ENCODE results near the gene TMOD2. TPM values are rescaled to one million over a fixed set of nuclear protein-coding genes. Genes with fewer than 3 reads are reported as not detected.

TMOD2 gene
- total and polyA plus RNA-seq, 2 experiments from 2014 or later, result 3.0 to 5.9 TPM

GRCh38 chr15:51833772-51834171 is 82.4 kb downstream of the TMOD2 start:
- Mint-ChIP-seq H3K27me3 (ENCODE audit: insufficient read depth, low read depth, poor library complexity) (peaks cover 2% of the 10 kb centered on the region), H3K9me3 (no peaks in the 10 kb centered on the region), H3K27ac (no peak overlapping the region), H3K4me3 (no peak overlapping the region), H3K4me1 (peaks cover 43% of the 10 kb centered on the region), H3K36me3 (ENCODE audit: low read depth) (no peaks in the 10 kb centered on the region)
- Histone ChIP-seq H3K27me3 (ENCODE audit: insufficient read depth) (0 out of 2 replicates have a peak, but pooled peaks cover 5% of the 10 kb centered on the region), H3K4me2 (no peak overlapping the region), H3K9me2 (ENCODE audit: insufficient read depth) (no peaks in the 10 kb centered on the region), H3K36me3 (ENCODE audit: insufficient read depth) (no peaks in the 10 kb centered on the region), H4K20me1 (replicated peaks; ENCODE audit: insufficient read depth) (peaks cover 37% of the 10 kb centered on the region), H3K4me3 (no peak overlapping the region), H3K79me2 (replicated peaks; ENCODE audit: insufficient read depth) (peaks cover 78% of the 10 kb centered on the region), H3F3A (replicated peaks; ENCODE audit: low read depth) (no peaks in the 10 kb centered on the region), H3K27ac (ENCODE audit: low read depth) (no peak overlapping the region), H2AFZ (no peak overlapping the region), H3K4me1 (ENCODE audit: insufficient read depth) (peaks cover 39% of the 10 kb centered on the region)
- TF ChIP-seq ZNF114 (CRISPR knock-in tag; IDR thresholded peaks at IDR 0.05), result no peak
- no peak for TF ChIP-seq EZH2phosphoT487 (IDR thresholded peaks at IDR 0.05; ENCODE audit: unreplicated experiment)
- TF ChIP-seq STAT1 (IDR thresholded peaks at IDR 0.05; ENCODE audit: unreplicated experiment), result no peak
- TF ChIP-seq JUNB (IDR thresholded peaks at IDR 0.05; ENCODE audit: unreplicated experiment), result no peak
- no peak for TF ChIP-seq ZNF331 (CRISPR knock-in tag; IDR thresholded peaks at IDR 0.05; ENCODE audit: low read depth)
- no peak for TF ChIP-seq POLR2AphosphoS5 (IDR thresholded peaks at IDR 0.05; ENCODE audit: low read depth)
- TF ChIP-seq REST (IDR thresholded peaks at IDR 0.05; ENCODE audit: unreplicated experiment), result no peak
- no peak for TF ChIP-seq CTCF (conservative IDR thresholded peaks at IDR 0.05; ENCODE audit: low read depth in 2 of 2)
- no peak for TF ChIP-seq NANOG (IDR thresholded peaks at IDR 0.05; ENCODE audit: borderline replicate concordance)
- TF ChIP-seq ZNF462 (CRISPR knock-in tag; IDR thresholded peaks at IDR 0.05), result no peak
- no peak for TF ChIP-seq EZH2 (IDR thresholded peaks at IDR 0.05; ENCODE audit: low read depth, unreplicated experiment)
- TF ChIP-seq CREB1 (CRISPR knock-in tag; IDR thresholded peaks at IDR 0.05; ENCODE audit: low read depth), result no peak
- TF ChIP-seq ETS1 (IDR thresholded peaks at IDR 0.05), result no peak
- ATAC-seq (no peak), DNase-seq (ENCODE audit: low spot score) (no peak)
